ENCODE data around the gene DTNA.

Gene DTNA

DNA sequence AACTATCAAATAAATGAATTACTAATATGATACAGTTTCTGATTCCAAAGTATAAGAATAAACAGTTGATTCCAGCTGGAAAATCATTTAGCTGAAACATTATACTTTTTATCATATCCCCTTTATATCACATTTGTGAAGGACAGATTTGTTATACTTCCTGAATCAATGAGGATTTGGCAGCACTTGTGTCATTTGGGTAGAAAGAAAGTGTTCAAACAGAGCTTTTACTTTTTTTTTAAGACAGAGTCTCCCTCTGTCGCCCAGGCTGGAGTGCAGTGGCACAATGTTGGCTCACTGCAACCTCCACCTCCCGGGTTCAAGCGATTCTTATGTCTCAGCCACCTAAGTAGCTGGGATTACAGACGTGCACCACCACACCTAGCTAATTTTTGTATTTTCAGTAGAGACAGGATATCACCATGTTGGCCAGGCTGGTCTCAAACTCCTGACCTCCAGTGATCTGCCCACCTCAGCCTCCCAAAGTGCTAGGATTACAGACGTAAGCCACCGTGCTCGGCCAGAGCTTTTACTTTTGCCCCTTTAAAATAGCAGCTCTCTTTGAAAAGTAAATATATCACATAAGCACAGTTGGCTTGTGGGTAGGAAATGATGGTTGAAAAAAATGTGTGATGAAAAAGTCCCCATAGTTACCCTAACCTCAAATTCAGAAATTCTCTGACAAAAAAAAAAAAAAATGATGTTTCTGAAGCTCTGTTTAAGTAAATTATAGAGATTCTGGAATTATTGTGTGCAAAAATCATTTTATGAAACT is 95.2 kb downstream of the DTNA start:
- in situ Hi-C loops (cut with HindIII; ENCODE audit: low sequenced_read_pairs) = no loop called here

- in situ Hi-C loops (cut with HindIII; ENCODE audit: low sequenced_read_pairs) = no loop called here
Observed at GRCh38 chr18:34805878-34806351, 95.8 kb downstream of the DTNA start.

DNA sequence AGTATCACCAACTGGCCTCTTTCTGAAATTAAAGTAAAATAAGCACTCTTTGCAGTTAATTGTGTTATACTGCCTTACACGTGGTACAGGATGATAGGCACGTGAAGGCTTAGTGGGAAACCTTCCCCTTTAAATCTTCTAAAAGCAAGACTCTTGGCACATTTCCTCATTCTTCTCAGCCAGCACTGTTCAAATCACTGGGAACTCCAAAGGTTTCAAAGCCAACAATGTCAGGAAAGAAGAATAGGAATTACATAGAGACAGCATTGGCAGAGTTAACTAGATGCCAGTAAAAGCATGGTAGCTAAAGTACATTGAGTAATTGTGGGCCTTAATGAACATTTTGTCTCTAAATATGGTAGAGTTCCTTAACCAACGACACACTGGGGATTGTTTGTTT is 96.4 kb downstream of the DTNA start:
- in situ Hi-C loops (cut with HindIII; ENCODE audit: low sequenced_read_pairs) = no loop called here

GRCh38 chr18:34807106-34807796 is 97.2 kb downstream of the DTNA start:
- in situ Hi-C loops (cut with HindIII; ENCODE audit: low sequenced_read_pairs) = no loop called here

DNA sequence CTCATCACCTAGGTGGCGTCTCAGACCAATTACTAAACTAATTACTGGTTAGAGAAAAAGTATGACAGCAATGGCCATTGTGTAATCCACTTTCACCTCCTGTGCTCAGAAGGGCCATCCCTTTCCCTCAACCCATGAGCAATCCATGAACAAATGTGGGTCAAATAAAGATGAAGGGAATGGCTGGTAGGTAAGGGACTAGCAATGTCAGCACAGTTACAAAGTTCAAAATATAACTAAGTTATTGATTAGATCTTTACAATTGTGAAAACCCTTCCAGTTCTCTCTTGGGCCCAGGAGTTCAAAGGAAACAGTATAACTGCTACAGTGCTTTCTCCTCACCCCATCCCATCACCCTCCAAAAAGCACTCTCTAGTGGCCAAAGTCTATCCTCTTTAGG is 98.3 kb downstream of the DTNA start:
- in situ Hi-C loops (cut with HindIII; ENCODE audit: low sequenced_read_pairs) = no loop called here

GRCh38 chr18:34809451-34810072 is 99.5 kb downstream of the DTNA start:
- in situ Hi-C loops (cut with HindIII; ENCODE audit: low sequenced_read_pairs) = no loop called here

DNA sequence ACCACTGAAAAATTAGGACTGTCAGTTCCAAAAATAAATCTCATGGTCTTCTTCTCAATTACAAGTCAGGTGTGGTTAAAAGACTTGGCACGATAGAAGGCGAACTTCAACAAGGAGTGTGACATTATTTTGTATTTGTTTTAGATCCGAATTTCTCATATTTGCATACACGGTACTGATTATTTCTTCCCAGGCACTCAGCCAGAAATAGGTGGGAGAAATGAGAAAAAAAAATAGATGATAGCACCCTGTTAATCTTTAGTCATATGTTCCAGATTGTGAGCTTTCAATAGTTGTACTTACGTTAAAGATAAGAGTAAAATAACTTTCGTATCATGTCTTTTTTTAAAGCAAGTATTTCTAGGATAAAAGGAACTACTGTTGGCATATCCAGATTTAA is 106.1 kb downstream of the DTNA start:
- in situ Hi-C loops (cut with HindIII; ENCODE audit: low sequenced_read_pairs) = no loop called here

- in situ Hi-C loops (cut with HindIII; ENCODE audit: low sequenced_read_pairs) = no loop called here
Observed at GRCh38 chr18:34817636-34818035, 107.5 kb downstream of the DTNA start.

DNA sequence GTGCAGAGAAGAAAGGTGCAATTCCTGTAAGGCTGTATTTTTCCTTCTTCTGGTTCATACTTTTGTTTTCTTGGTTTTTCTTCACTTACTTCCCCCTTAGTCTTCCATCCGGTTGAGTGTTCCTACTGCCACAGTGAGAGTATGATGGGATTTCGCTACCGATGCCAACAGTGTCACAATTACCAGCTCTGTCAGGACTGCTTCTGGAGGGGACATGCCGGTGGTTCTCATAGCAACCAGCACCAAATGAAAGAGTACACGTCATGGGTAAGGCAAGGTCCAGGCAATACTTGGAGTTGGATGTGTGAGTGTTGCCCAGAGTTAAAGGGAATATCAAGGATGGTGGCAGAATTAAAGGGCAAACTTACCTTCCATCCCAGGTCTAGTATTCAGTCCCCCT is 108.0 kb downstream of the DTNA start:
- in situ Hi-C loops (cut with HindIII; ENCODE audit: low sequenced_read_pairs) = no loop called here

GRCh38 chr18:34820360-34821065 is 110.4 kb downstream of the DTNA start:
- in situ Hi-C loops (cut with HindIII; ENCODE audit: low sequenced_read_pairs) = no loop called here

DNA sequence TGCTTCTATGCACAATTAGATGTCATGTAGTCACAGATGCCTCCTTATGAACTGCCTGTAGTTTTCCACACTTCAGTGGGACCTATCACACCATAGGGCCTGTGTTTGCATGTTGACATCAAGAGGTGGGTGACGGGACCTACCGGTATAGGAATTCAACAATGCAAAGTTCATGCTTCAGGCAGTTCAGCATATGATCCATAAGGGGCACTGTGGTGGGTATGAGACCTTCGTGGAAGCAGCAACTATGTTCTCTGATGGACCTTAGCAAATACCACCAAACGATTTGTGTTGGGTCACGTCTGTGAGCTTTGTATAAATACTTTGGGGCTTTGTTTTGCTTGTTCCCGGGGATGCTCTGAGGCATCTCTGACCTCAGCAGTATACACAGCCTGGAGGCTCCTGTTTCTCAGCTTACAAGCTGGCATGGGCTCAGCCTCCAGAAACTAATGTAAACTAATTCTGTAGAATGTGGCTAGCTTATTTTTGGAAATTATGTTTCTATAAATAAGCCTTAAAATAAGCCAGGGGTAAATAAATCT is 111.6 kb downstream of the DTNA start:
- in situ Hi-C loops (cut with HindIII; ENCODE audit: low sequenced_read_pairs) = no loop called here

DNA sequence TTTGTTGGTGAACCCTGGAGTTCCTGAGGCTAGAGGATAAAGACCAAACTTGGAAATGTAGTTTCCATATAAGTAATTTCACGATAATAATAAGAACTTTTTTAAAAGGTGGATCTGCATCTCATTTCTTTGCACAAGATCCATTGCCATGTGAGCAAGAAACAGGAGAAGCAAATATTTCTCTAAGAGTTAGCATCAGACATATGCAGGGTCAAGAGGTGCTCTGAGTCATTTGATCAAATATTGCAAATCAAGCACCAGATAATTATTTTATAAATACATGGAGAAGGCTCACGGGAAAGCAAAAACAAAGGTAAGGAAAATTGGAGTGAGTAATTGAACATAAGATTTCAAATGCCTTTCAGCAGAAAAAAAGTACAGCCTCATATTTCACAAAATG is 118.0 kb downstream of the DTNA start:
- in situ Hi-C loops (cut with HindIII; ENCODE audit: low sequenced_read_pairs) = no loop called here

- in situ Hi-C loops (cut with HindIII; ENCODE audit: low sequenced_read_pairs) = no loop called here
Observed at GRCh38 chr18:34834897-34835296, 124.8 kb downstream of the DTNA start.

DNA sequence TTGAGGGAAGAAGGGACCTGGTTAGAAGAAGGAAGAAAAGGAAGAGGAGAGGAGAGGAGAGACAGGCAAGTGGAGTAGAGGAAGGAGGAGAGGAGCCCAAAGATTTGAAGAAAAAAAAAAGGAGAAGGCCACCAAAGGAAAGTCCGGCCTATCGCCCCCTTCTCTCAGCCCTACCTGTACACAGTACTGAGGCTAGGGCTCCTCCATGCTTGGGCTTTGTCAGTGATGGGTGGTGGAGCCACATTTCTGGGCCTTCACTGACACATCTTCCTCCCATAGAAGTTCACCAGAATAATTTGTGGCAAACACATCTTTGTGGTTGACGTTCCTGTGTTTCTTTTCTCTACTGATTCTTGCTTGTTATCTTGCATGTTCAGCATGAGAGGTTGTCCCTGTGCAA is 125.4 kb downstream of the DTNA start:
- in situ Hi-C loops (cut with HindIII; ENCODE audit: low sequenced_read_pairs) = no loop called here

- in situ Hi-C loops (cut with HindIII; ENCODE audit: low sequenced_read_pairs) = no loop called here
Observed at GRCh38 chr18:34837769-34838272, 127.7 kb downstream of the DTNA start.

- in situ Hi-C loops (cut with HindIII; ENCODE audit: low sequenced_read_pairs) = no loop called here
Observed at GRCh38 chr18:34838669-34839068, 128.6 kb downstream of the DTNA start.

DNA sequence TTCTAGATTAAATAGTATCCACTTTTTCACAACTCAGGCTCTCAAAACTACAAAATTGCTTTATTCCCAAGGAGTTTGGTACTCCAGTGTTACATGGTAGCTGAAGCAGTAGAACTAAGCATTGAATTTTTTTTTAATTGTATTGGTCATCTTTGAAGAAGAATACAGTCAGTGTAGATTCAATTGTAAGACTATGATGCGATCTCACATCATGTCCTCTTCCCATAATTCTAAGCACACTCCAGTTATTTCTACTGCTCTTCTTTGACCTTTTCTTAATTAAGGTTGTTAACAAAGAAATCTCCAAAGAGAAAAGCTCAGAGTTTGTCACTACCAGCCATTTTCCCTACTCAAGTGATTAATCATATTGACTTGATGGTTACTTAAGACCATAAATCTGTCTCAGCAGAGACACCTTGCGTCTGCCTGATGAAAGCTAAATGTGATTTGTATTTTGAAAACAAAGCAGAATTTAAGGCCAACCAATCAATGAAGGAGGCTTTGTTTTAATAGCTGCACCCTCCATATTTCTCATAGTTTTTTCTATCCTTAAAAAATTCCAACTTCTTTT is 130.2 kb downstream of the DTNA start:
- in situ Hi-C loops (cut with HindIII; ENCODE audit: low sequenced_read_pairs) = no loop called here

DNA sequence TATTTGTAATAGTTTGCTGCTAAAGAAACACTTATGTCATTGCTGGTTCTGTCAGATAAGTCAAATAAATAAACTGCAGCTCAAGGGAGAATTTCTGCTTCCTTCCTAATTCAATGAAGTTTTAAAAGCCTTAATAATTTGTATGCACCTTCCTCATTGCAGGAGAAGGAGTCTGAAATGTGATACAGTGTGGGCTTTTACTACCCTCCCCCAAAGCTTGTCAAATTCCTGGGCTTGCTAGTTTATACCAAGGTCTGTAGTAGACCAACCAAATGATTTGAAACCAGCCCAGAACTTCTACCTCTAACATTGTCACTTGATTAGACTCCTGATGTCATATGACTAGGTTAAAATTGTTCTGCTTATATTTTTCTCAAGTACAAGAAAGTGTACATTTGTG is 131.8 kb downstream of the DTNA start:
- in situ Hi-C loops (cut with HindIII; ENCODE audit: low sequenced_read_pairs) = no loop called here

DNA sequence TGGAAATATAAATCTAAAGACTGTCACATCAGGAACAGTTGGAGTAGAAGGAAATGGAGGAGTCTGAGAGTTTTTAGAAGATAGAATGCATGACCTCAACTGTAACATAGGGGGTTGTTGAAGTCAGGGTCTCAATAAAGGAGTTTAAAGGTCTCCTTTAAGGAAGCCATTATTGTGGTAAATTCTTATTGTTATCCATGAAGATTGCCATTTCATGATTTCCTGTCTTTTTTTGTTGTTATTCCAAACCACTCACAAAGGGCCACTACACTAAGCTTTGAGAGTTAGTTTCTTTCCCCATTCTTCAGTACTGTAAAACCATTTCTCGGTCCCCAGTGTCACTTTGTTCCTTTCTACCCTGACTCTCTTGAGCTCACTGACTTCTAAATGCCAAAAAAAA is 134.0 kb downstream of the DTNA start:
- in situ Hi-C loops (cut with HindIII; ENCODE audit: low sequenced_read_pairs) = no loop called here

DNA sequence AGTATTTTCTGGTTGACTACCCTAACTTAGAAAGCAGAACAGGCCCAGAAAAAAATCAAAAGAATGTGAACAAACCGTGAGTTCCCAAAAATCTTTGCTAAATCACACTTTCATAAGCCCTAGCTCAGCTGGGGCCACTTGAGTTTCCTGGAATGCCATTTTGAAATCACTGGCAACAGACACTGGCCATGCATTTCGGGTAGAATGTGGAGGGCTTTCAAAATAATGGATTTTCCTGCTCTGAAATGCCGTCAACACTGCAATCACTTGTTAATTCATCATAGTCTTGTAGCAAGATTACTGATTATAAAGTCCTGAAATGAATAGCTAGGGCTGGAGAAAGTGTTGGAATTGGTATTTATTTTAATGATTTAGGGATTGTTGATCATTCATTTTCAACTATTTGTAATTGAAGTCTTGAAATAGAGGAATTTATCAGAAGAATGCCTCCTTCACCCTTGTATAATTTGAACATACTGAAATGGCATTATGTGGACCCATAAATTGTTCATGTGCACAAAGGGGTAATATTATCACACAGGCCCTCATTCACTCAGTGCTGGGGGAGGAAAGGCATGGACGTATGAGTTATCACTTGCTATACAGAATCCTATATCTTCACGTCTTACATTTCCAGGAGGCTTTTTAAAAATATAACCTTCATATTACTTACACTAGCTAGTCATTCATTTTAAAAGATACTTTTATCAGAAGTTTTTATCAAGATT is 134.8 kb downstream of the DTNA start:
- in situ Hi-C loops (cut with HindIII; ENCODE audit: low sequenced_read_pairs) = no loop called here

All from DLD1 (cell line).